VCaP (cell line): Measurements from ENCODE around the gene SLC25A36.
"Not testable (repeated sequence)": the region's sequence is repeated elsewhere in the genome, so short reads cannot be mapped to it uniquely, and the experiment has no call there.

Experiments
- H3K27ac ChIP-seq: fragments of 450-650 bp; 2 replicates; pipeline ENCODE4 v1.5.1; 2017
- TF ChIP-seq, protein P1 (sequence below): fragments of 450-650 bp; conservative IDR thresholded peaks from 2 replicates; pipeline ENCODE4 v1.5.1; 2017; ENCODE audit warnings: mild to moderate bottlenecking, moderate library complexity

Gene SLC25A36

DNA sequence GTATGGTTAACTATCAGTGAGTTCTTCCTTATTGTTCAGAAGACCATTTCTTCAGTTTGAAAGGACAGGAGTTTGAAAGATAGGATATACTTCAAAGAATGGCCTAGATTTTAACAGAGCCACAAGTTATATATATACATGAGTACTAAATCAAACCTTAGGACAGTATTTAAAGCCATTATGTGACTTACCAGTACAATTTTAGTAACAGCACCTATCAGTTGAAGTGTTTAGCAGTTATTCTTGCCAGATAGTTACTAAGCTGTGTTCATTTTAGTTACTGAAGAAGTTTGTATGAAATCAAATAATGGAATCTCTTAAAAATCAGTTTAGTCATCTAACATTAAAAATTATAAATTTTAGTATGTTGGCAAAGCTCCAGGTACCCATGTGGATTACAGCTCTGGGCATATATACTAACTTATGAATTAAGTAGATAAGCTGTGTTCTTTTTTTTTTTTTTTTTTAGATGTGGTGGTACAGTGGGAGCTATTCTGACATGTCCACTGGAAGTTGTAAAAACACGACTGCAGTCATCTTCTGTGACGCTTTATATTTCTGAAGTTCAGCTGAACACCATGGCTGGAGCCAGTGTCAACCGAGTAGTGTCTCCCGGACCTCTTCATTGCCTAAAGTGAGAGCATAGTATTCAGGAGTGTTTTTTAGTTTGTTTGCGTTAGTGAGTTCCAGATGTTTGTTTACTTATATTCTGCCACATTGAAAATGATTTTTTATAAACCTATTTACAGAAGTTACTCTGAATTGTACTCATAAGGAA is 14.6 kb downstream of the SLC25A36 start:
- peak overlapping the region; percentile 68 for H3K27ac ChIP-seq
- TF ChIP-seq, protein P1, sequence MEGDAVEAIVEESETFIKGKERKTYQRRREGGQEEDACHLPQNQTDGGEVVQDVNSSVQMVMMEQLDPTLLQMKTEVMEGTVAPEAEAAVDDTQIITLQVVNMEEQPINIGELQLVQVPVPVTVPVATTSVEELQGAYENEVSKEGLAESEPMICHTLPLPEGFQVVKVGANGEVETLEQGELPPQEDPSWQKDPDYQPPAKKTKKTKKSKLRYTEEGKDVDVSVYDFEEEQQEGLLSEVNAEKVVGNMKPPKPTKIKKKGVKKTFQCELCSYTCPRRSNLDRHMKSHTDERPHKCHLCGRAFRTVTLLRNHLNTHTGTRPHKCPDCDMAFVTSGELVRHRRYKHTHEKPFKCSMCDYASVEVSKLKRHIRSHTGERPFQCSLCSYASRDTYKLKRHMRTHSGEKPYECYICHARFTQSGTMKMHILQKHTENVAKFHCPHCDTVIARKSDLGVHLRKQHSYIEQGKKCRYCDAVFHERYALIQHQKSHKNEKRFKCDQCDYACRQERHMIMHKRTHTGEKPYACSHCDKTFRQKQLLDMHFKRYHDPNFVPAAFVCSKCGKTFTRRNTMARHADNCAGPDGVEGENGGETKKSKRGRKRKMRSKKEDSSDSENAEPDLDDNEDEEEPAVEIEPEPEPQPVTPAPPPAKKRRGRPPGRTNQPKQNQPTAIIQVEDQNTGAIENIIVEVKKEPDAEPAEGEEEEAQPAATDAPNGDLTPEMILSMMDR, result no peak

DNA sequence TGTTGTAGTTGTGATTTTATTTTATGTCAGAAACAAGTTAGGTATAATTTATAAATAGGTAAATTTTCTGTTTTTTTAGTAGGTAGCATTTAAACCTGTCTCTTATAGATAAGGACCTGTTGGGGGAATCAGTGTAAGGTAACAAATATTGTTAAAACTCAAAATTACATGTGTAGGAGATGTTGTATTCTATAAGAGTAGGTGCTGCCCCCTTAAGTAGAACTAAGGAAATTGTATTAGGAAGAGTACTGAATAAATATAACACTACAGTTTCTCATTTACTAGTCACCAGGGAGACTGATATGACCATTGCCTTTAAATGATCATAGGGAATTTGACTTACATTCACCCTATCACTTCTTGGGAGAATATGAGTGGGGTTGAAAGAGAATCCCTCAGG is 31.2 kb downstream of the SLC25A36 start:
- TF ChIP-seq, protein P1, result peak; percentile 66

DNA sequence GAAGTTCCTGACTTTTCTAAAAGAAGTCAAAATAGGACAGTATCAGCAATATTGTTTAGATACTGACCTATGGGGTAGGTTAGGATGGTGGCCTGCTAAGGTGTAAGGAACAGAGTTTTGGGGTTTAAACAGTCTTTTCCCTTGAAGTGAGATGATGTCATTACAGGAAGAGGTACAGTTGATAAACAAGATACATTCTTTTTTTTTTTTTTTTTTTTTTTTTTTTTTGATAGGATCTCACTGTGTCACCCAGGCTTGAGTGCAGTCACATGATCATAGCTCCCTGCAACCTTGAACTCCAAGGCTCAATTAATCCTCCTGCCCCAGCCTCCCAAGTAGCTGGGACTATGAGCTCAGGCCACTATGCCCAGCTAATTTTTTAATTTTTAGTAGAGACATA is 33.3 kb downstream of the SLC25A36 start:
- no peak overlapping the region for H3K27ac ChIP-seq
- TF ChIP-seq, protein P1, result no peak

More for the DNA sequence above, 31.2 kb downstream of the SLC25A36 start:
- H3K27ac ChIP-seq, result no peak overlapping the region

DNA sequence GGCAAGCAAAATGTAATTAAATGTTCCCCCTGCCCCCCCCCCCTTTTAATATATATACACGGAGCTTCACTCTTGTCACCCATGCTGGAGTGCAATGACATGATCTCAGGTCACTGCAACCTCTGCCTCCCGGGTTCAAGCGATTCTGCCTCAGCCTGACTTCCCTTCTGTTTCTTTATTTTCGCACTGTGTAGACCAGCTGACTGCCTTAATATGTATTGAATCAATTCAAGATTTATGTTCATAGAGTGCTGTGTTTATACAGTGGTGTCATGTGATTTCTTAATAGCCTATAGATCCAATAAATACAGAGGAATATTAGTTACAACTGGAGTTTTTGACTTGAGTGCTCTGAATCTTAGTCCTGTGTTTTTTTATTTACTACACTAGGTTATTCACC is 39.0 kb downstream of the SLC25A36 start:
- TF ChIP-seq, protein P1, result no peak
- H3K27ac ChIP-seq, result no peak overlapping the region

DNA sequence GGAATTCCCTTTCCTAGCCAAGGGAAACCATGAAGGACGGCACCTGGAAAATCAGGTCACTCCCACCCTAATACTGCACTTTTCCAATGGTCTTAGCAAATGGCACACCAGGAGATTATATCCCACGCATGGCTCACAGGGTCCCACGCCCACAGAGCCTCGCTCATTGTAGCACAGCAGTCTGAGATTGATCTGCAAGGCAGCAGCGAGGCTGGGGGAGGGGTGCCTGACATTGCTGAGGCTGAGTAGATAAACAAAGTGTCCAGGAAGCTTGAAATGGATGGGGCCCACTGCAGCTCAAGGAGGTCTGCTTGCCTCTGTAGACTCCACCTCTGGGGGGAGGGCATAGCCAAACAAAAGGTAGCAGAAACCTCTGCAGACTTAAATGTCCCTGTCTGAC is 46.2 kb downstream of the SLC25A36 start:
- H3K27ac ChIP-seq, result not testable (repeated sequence)

DNA sequence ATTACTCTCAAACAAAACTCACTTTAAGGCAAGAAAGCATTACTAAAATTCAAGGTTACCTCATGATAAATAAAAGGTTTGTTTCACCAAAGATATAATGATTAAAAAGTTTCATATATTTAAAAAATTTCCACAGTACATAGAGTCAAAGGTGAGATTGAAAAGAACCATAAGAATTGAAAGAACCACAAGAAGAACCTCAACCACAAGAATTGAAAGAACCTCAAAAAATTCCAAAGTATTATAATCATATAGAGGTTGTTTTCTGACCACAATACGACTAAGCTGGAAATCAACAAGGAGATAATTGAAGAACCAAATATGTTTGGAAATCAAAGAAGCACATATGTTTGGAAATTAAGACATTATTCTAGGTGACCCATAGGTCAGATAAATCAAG is 52.7 kb downstream of the SLC25A36 start:
- TF ChIP-seq, protein P1, result no peak

DNA sequence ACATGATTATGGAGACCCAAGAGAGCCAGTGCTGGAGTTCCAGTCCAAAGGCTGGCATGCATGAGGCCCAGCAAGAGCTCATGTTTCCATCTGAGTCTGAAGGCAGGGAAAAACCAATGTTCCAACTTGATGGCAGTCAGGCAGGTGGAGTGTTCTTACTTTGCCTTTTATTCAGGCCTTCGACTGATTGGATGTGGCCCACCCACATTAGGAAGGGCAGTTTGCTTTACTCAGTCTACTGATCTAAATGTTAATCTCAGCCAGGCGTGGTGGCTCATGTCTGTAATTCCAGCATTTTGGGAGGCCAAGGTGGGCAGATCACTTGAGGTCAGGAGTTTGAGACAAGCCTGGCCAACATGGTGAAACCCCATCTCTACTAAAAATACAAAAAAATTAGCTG is 53.2 kb downstream of the SLC25A36 start:
- H3K27ac ChIP-seq, result not testable (repeated sequence)

More for the DNA sequence above, 52.7 kb downstream of the SLC25A36 start:
- H3K27ac ChIP-seq, result no peak overlapping the region

DNA sequence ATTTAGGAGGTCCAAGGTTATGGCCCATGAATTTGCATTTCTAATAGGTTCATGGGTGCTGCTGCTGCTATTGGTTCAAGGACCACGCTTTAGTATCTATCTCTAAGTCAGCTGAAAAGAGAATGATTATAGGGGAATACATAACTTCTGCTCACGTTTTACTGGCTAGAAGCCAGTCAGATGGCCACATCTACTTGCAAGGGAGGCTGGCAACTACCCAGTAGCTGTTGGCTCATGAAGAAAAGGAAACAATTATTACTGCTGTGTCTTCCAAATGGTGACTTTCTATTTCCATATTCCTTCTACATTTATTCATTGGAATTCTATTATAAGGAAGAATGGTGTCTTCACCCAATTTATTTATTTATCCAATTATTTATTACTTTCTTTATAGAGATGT is 54.2 kb downstream of the SLC25A36 start:
- TF ChIP-seq, protein P1, result no peak
- H3K27ac ChIP-seq, result no peak overlapping the region
